ENCODE data around the gene PPP1R14B. TPM values are rescaled to one million over a fixed set of nuclear protein-coding genes. Genes with fewer than 3 reads are reported as not detected.

The PPP1R14B gene
- total and polyA plus RNA-seq, 2 of the 13 experiments (the other 11 are each of a cell fraction or from before 2014, with no cell fraction given), result 110 to 148 TPM

DNA sequence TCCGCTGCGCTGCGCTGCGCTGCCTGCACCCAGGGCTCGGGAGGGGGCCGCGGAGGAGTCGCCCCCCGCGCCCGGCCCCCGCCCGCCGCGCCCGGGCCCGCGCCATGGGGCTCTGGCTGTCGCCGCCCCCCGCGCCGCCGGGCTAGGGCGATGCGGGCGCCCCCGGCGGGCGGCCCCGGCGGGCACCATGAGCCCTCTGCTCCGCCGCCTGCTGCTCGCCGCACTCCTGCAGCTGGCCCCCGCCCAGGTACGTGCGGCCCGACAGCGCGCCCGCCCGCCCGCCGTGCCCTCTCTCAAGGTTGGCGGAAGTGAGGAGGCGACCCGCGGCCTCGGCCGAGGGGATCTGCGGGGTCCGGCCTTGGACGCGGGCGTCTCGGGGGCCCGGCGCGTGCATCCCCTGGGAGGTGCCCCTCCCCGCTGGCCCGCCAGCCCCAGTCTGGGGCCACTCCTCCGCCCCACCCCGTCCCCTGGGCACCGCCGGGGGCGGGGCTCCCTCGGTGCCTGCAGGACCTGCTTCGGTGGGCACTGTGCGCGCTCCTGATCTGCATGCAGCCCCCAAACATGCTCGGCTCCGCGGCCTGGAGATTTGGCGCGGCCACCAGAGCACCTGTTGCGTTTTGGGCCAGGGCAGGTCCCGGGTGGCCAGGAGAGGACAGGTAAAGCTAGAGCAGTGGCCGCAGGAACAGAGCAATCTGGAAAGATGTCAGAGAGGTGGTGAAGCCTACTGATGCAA lies 11.9 kb downstream of the PPP1R14B start (continued):
- TF ChIP-seq, protein P1, sequence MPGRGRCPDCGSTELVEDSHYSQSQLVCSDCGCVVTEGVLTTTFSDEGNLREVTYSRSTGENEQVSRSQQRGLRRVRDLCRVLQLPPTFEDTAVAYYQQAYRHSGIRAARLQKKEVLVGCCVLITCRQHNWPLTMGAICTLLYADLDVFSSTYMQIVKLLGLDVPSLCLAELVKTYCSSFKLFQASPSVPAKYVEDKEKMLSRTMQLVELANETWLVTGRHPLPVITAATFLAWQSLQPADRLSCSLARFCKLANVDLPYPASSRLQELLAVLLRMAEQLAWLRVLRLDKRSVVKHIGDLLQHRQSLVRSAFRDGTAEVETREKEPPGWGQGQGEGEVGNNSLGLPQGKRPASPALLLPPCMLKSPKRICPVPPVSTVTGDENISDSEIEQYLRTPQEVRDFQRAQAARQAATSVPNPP (CRISPR knock-in tag; IDR thresholded peaks at IDR 0.05), result no peak
- TF ChIP-seq PCBP2 (optimal IDR thresholded peaks at IDR 0.05; ENCODE audit: low read depth, low read length, poor library complexity, severe bottlenecking) (no peak), ZC3H13 (CRISPR knock-in tag; IDR thresholded peaks at IDR 0.05) (0 out of 2 replicates have a peak, but pooled peaks have one; percentile 26), YY1 (IDR thresholded peaks at IDR 0.05; ENCODE audit: insufficient read depth, insufficient replicate concordance, low read depth, low read length) (peak; percentile 53), ZNF768 (CRISPR knock-in tag; IDR thresholded peaks at IDR 0.05) (peak; percentile 7; the same call in 1 of the 2 replicates), ZMYM3 (CRISPR knock-in tag; IDR thresholded peaks at IDR 0.05) (no peak), ZNF431 (CRISPR knock-in tag; IDR thresholded peaks at IDR 0.05; ENCODE audit: borderline replicate concordance, low read depth) (peak; percentile 10; the same call in 1 of the 2 replicates), KDM2A (CRISPR knock-in tag; IDR thresholded peaks at IDR 0.05; ENCODE audit: borderline replicate concordance, low read depth) (no peak), ZNF570 (CRISPR knock-in tag; IDR thresholded peaks at IDR 0.05; ENCODE audit: borderline replicate concordance) (no peak), HMGA1 (CRISPR knock-in tag; conservative IDR thresholded peaks at IDR 0.05) (no peak), ETV5 (CRISPR knock-in tag; IDR thresholded peaks at IDR 0.05; ENCODE audit: borderline replicate concordance) (peak; percentile 81; the same call in 1 of the 2 replicates), ZNF205 (CRISPR knock-in tag; IDR thresholded peaks at IDR 0.05) (no peak), ZBTB3 (CRISPR knock-in tag; IDR thresholded peaks at IDR 0.05; ENCODE audit: borderline replicate concordance, low read depth) (no peak), ZNF441 (CRISPR knock-in tag; IDR thresholded peaks at IDR 0.05; ENCODE audit: borderline replicate concordance) (0 out of 2 replicates have a peak, but pooled peaks have one; percentile 17)
- TF ChIP-seq, protein P2, sequence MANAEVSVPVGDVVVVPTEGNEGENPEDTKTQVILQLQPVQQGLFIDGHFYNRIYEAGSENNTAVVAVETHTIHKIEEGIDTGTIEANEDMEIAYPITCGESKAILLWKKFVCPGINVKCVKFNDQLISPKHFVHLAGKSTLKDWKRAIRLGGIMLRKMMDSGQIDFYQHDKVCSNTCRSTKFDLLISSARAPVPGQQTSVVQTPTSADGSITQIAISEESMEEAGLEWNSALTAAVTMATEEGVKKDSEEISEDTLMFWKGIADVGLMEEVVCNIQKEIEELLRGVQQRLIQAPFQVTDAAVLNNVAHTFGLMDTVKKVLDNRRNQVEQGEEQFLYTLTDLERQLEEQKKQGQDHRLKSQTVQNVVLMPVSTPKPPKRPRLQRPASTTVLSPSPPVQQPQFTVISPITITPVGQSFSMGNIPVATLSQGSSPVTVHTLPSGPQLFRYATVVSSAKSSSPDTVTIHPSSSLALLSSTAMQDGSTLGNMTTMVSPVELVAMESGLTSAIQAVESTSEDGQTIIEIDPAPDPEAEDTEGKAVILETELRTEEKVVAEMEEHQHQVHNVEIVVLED (CRISPR knock-in tag; IDR thresholded peaks at IDR 0.05; ENCODE audit: borderline replicate concordance), result no peak; the same call in 1 of the 2 replicates
- TF ChIP-seq, protein P3, sequence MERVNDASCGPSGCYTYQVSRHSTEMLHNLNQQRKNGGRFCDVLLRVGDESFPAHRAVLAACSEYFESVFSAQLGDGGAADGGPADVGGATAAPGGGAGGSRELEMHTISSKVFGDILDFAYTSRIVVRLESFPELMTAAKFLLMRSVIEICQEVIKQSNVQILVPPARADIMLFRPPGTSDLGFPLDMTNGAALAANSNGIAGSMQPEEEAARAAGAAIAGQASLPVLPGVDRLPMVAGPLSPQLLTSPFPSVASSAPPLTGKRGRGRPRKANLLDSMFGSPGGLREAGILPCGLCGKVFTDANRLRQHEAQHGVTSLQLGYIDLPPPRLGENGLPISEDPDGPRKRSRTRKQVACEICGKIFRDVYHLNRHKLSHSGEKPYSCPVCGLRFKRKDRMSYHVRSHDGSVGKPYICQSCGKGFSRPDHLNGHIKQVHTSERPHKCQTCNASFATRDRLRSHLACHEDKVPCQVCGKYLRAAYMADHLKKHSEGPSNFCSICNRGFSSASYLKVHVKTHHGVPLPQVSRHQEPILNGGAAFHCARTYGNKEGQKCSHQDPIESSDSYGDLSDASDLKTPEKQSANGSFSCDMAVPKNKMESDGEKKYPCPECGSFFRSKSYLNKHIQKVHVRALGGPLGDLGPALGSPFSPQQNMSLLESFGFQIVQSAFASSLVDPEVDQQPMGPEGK (CRISPR knock-in tag; IDR thresholded peaks at IDR 0.05), result peak; percentile 79
- TF ChIP-seq, protein P4, sequence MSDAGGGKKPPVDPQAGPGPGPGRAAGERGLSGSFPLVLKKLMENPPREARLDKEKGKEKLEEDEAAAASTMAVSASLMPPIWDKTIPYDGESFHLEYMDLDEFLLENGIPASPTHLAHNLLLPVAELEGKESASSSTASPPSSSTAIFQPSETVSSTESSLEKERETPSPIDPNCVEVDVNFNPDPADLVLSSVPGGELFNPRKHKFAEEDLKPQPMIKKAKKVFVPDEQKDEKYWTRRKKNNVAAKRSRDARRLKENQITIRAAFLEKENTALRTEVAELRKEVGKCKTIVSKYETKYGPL (CRISPR knock-in tag; IDR thresholded peaks at IDR 0.05), result no peak
- TF ChIP-seq, protein P5, sequence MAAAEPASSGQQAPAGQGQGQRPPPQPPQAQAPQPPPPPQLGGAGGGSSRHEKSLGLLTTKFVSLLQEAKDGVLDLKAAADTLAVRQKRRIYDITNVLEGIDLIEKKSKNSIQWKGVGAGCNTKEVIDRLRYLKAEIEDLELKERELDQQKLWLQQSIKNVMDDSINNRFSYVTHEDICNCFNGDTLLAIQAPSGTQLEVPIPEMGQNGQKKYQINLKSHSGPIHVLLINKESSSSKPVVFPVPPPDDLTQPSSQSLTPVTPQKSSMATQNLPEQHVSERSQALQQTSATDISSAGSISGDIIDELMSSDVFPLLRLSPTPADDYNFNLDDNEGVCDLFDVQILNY (CRISPR knock-in tag; conservative IDR thresholded peaks at IDR 0.05), result no peak
- TF ChIP-seq, protein P6, sequence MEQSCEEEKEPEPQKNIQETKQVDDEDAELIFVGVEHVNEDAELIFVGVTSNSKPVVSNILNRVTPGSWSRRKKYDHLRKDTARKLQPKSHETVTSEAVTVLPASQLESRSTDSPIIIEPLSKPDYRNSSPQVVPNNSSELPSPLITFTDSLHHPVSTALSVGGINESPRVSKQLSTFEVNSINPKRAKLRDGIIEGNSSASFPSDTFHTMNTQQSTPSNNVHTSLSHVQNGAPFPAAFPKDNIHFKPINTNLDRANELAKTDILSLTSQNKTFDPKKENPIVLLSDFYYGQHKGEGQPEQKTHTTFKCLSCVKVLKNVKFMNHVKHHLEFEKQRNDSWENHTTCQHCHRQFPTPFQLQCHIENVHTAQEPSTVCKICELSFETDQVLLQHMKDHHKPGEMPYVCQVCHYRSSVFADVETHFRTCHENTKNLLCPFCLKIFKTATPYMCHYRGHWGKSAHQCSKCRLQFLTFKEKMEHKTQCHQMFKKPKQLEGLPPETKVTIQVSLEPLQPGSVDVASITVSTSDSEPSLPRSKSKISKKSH (CRISPR knock-in tag; IDR thresholded peaks at IDR 0.05; ENCODE audit: borderline replicate concordance), result no peak; the same call in 1 of the 2 replicates

Data from HepG2 (cell line).